ENCODE results near the gene PLAGL2. TPM values are rescaled to one million over a fixed set of nuclear protein-coding genes. Genes with fewer than 3 reads are reported as not detected.
A peak's percentile ranks its signal among the peaks of the same experiment; 100 is the strongest.

PLAGL2 gene
- total RNA-seq, 3 donors from 2014 or later: 12.9 to 21.9 (median 16.5) TPM

- intact Hi-C loops (cut with DNase I, micrococcal nuclease): no loop called here
- no peaks in the 10 kb centered on the region for H3K9me3 ChIP-seq
- ATAC-seq (no peak), DNase-seq (no peak)
- TF ChIP-seq CTCF (IDR thresholded peaks at IDR 0.05): no peak
- H3K4me3 ChIP-seq: no peak overlapping the region
- peaks cover 4% of the 10 kb centered on the region for H3K36me3 ChIP-seq (ENCODE audit: low read depth)
- peaks cover 55% of the 10 kb centered on the region for H3K4me1 ChIP-seq (ENCODE audit: low read depth)
Observed at GRCh38 chr20:32208499-32209154, 1.1 kb upstream of the PLAGL2 start.

- intact Hi-C loops (cut with DNase I, micrococcal nuclease): no loop called here
- Histone ChIP-seq H3K4me1 (ENCODE audit: low read depth) (peaks cover 64% of the 10 kb centered on the region), H3K9me3 (no peaks in the 10 kb centered on the region), H3K36me3 (ENCODE audit: low read depth) (peaks cover 3% of the 10 kb centered on the region), H3K4me3 (peak overlapping the region; percentile 99)
- DNase-seq: peak in 1 of 3 donors; percentile 50
- peak; percentile 11 for ATAC-seq
- no peak for TF ChIP-seq CTCF (IDR thresholded peaks at IDR 0.05)
Observed at GRCh38 chr20:32206760-32207625, 550 bp downstream of the PLAGL2 start.

GRCh38 chr20:32205843-32206759 is 1.4 kb downstream of the PLAGL2 start:
- no peak for TF ChIP-seq CTCF (IDR thresholded peaks at IDR 0.05)
- ATAC-seq (no peak), DNase-seq (no peak)
- peaks cover 64% of the 10 kb centered on the region for H3K4me1 ChIP-seq (ENCODE audit: low read depth)
- H3K4me3 ChIP-seq: no peak overlapping the region
- H3K9me3 ChIP-seq: no peaks in the 10 kb centered on the region
- H3K36me3 ChIP-seq (ENCODE audit: low read depth): peaks cover 3% of the 10 kb centered on the region
- intact Hi-C loops (cut with DNase I, micrococcal nuclease): no loop called here

GRCh38 chr20:32205110-32205842 is 2.3 kb downstream of the PLAGL2 start:
- no peaks in the 10 kb centered on the region for H3K9me3 ChIP-seq
- H3K4me3 ChIP-seq: no peak overlapping the region
- intact Hi-C loops (cut with DNase I, micrococcal nuclease): no loop called here
- H3K4me1 ChIP-seq (ENCODE audit: low read depth): peaks cover 64% of the 10 kb centered on the region
- H3K36me3 ChIP-seq (ENCODE audit: low read depth): peaks cover 3% of the 10 kb centered on the region
- TF ChIP-seq CTCF (IDR thresholded peaks at IDR 0.05): no peak
- DNase-seq (no peak), ATAC-seq (no peak)

All from mucosa of descending colon (tissue), 3 donors.